GM10266 (cell line): ENCODE data around the gene TARDBP.
"Not testable (repeated sequence)": the region's sequence is repeated elsewhere in the genome, so short reads cannot be mapped to it uniquely, and the experiment has no call there.

ENCODE experiments used
- DNase-seq: peaks from one replicate; pipeline ENCODE4 v3.0.0; 2012; ENCODE audit errors: extremely low spot score
- TF ChIP-seq, protein P1 (sequence below): IDR thresholded peaks from 2 replicates; pipeline ENCODE4 v1.5.1; 2012; ENCODE audit warnings: mild to moderate bottlenecking, low read depth; ENCODE audit not compliant: control insufficient read depth, insufficient read depth; ENCODE audit errors: missing control alignments

The TARDBP gene

GRCh38 chr1:11037740-11038182 lies 25.3 kb downstream of the TARDBP start:
- peak; percentile 85 for DNase-seq
- TF ChIP-seq, protein P1, sequence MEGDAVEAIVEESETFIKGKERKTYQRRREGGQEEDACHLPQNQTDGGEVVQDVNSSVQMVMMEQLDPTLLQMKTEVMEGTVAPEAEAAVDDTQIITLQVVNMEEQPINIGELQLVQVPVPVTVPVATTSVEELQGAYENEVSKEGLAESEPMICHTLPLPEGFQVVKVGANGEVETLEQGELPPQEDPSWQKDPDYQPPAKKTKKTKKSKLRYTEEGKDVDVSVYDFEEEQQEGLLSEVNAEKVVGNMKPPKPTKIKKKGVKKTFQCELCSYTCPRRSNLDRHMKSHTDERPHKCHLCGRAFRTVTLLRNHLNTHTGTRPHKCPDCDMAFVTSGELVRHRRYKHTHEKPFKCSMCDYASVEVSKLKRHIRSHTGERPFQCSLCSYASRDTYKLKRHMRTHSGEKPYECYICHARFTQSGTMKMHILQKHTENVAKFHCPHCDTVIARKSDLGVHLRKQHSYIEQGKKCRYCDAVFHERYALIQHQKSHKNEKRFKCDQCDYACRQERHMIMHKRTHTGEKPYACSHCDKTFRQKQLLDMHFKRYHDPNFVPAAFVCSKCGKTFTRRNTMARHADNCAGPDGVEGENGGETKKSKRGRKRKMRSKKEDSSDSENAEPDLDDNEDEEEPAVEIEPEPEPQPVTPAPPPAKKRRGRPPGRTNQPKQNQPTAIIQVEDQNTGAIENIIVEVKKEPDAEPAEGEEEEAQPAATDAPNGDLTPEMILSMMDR = peak; percentile 99

DNA sequence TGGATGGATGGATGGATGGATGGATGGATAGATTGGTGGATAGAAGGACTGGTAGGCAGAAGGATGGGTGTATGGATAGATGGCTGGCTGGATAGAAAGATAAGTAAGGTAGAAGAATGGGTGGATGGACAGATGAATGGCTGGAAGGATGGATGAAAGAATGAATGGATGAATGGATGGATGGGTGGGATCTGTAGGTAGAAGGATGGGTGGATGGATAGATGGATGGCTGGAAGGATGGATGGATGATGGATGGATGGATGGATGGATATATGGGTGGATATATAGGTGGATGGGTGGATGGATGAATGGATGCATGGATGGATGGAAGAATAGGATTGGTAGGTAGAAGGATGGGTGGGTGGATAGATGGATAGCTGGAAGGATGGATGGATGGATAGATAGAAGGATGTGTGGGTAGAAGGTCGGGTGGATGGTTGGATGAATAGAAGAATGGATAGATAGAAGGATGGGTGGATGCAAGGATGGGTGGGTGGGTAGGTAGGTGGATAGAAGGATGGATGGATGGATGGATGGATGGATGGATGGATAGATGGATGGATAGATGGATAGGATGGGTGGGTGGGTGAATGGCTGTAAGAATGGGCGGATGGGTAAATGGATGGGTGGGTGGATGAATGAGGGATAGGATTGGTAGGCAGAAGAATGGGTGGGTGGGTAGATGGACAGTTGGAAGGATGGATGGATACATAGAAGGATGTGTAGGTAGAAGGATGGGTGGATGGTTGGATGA lies 27.1 kb downstream of the TARDBP start:
- no peak for DNase-seq
- TF ChIP-seq, protein P1 = no peak

DNA sequence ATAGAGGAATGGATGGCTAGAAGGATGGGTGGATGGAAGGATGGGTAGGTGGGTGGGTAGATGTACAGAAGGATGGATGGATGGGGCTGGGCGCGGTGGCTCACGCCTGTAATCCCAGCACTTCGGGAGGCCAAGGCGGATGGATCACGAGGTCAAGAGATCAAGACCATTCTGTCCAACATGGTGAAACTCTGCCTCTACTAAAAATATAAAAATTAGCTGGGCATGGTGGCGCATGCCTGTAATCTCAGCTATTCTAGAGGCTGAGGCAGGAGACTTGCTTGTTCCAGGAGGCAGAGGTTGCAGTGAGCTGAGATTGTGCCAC lies 27.6 kb downstream of the TARDBP start:
- not testable (repeated sequence) for DNase-seq

- DNase-seq = no peak
- TF ChIP-seq, protein P1 = no peak
These were observed 28.6 kb downstream of the TARDBP start for GRCh38 chr1:11041048-11041447.

DNA sequence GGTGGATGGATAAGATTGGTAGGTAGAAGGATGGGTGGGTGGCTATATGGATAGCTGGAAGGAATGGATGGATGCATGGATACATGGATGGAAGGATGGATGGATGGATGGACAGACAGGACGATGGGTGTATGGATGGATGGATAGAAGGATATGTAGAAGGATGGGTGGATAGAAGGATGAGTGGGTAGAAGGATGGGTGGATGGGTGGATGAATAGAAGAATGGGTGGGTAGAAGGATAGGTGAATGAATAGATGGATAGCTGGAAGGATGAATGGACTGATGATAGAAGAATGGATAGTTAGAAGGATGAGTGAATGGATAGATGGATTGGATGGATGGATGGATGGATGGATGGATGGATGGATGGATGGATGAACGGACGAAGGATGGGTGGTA lies 29.6 kb downstream of the TARDBP start:
- TF ChIP-seq, protein P1 = no peak
- DNase-seq = no peak

- DNase-seq = no peak
- TF ChIP-seq, protein P1 = no peak
These were observed 30.8 kb downstream of the TARDBP start for GRCh38 chr1:11042995-11043874.

- TF ChIP-seq, protein P1 = no peak
- DNase-seq = no peak
These were observed 31.8 kb downstream of the TARDBP start for GRCh38 chr1:11044086-11044848.
